ENCODE results near the gene NPTXR. TPM values are rescaled to one million over a fixed set of nuclear protein-coding genes. Genes with fewer than 3 reads are reported as not detected.

NPTXR gene
- total and polyA plus RNA-seq, 2 of the 4 experiments (the other 2 are of a cell fraction) = 0.36 to 2.2 TPM

GRCh38 chr22:38878001-38878400 is 34.2 kb upstream of the NPTXR start:
- intact Hi-C loops (cut with micrococcal nuclease) (no loop called here), dilution Hi-C loops (cut with HindIII; ENCODE audit: low sequenced_read_pairs, unreplicated experiment) (no loop called here), in situ Hi-C loops (cut with MboI; ENCODE audit: low sequenced_read_pairs) (loop anchor here (5.0 kb wide), 1 partner anchor 124 kb away; no protein-coding TSS in a partner anchor)
- Histone ChIP-seq H4K5ac (ENCODE audit: low read depth, low read length) (no peak overlapping the region), H3K18ac (ENCODE audit: low read depth, low read length) (no peak overlapping the region), H3K79me1 (ENCODE audit: low read depth in 1 of 2, low read length in 2 of 2) (no peaks in the 10 kb centered on the region), H3K4ac (ENCODE audit: low read depth, low read length) (no peak overlapping the region), H3K56ac (ENCODE audit: extremely low read depth, insufficient read depth, low read length) (no peak overlapping the region), H4K91ac (ENCODE audit: insufficient read depth, low read depth, low read length) (no peak overlapping the region), H3K4me3 (ENCODE audit: insufficient read depth, low read depth, low read length) (no peak overlapping the region), H3K36me3 (ENCODE audit: control insufficient read depth, insufficient read depth, low read length) (no peaks in the 10 kb centered on the region), H2AFZ (replicated peaks; ENCODE audit: low read length, poor library complexity) (no peak overlapping the region), H2AK9ac (replicated peaks; ENCODE audit: low read depth, low read length, poor library complexity) (no peak overlapping the region), H3K27ac (ENCODE audit: insufficient read depth, low read length) (no peak overlapping the region), H3K4me2 (ENCODE audit: low read depth, low read length) (no peak overlapping the region), H2BK5ac (ENCODE audit: low read depth, low read length, poor library complexity, severe bottlenecking) (no peak overlapping the region), H3K9me1 (ENCODE audit: insufficient read depth, low read length) (peaks cover 20% of the 10 kb centered on the region), H3K14ac (replicated peaks; ENCODE audit: low read depth, low read length) (no peak overlapping the region), H3K23ac (ENCODE audit: low read depth, low read length) (no peak overlapping the region), H2BK15ac (ENCODE audit: low read depth, low read length) (no peak overlapping the region), H3K9me3 (ENCODE audit: control insufficient read depth, insufficient read depth, low read length) (peaks cover 2% of the 10 kb centered on the region; the same call in 1 of the 2 replicates), H2AK5ac (ENCODE audit: low read depth, low read length) (no peak overlapping the region), H3K4me1 (ENCODE audit: control insufficient read depth, insufficient read depth, low read length) (peaks cover 14% of the 10 kb centered on the region), H4K20me1 (ENCODE audit: insufficient read depth, low read length) (no peaks in the 10 kb centered on the region), H2BK120ac (ENCODE audit: low read depth, low read length) (no peak overlapping the region), H3K27me3 (ENCODE audit: control insufficient read depth, insufficient read depth, low read length) (no peaks in the 10 kb centered on the region; the same call in 1 of the 2 replicates), H2BK20ac (ENCODE audit: low read depth, low read length) (no peak overlapping the region), H4K8ac (ENCODE audit: low read depth in 2 of 2, low read length in 2 of 2) (no peak overlapping the region), H3K9ac (ENCODE audit: low read depth, low read length) (no peak overlapping the region)
- no peak for TF ChIP-seq CTCF (conservative IDR thresholded peaks at IDR 0.05; ENCODE audit: low read depth, low read length)
- TF ChIP-seq FOS (IDR thresholded peaks at IDR 0.05; ENCODE audit: low read depth, low read length) = no peak
- TF ChIP-seq CEBPB (IDR thresholded peaks at IDR 0.05; ENCODE audit: low read depth, low read length) = no peak
- TF ChIP-seq BHLHE40 (IDR thresholded peaks at IDR 0.05; ENCODE audit: low read depth, low read length) = no peak
- no peak for TF ChIP-seq USF2 (IDR thresholded peaks at IDR 0.05; ENCODE audit: low read depth, low read length)
- DNase-seq = no peak
- CTCF ChIA-PET = no interaction called here
- no TSS peak for BruUV-seq (replicated peaks)
- POLR2A ChIA-PET (ENCODE audit: unreplicated experiment) = no interaction called here
- no CpG with 5 or more reads among the region's 4 CpGs for WGBS, 2 experiments (ENCODE audit: extremely low coverage in 2 of 2, insufficient read length in 1 of 2)
- no peak for ATAC-seq (ENCODE audit: low read depth)

Measured in IMR-90 (cell line).